ENCODE results near the gene NUTM2B.
A peak's percentile ranks its signal among the peaks of the same experiment; 100 is the strongest.
"Not testable (repeated sequence)": the region's sequence is repeated elsewhere in the genome, so short reads cannot be mapped to it uniquely, and the experiment has no call there.

Gene NUTM2B, protein sequence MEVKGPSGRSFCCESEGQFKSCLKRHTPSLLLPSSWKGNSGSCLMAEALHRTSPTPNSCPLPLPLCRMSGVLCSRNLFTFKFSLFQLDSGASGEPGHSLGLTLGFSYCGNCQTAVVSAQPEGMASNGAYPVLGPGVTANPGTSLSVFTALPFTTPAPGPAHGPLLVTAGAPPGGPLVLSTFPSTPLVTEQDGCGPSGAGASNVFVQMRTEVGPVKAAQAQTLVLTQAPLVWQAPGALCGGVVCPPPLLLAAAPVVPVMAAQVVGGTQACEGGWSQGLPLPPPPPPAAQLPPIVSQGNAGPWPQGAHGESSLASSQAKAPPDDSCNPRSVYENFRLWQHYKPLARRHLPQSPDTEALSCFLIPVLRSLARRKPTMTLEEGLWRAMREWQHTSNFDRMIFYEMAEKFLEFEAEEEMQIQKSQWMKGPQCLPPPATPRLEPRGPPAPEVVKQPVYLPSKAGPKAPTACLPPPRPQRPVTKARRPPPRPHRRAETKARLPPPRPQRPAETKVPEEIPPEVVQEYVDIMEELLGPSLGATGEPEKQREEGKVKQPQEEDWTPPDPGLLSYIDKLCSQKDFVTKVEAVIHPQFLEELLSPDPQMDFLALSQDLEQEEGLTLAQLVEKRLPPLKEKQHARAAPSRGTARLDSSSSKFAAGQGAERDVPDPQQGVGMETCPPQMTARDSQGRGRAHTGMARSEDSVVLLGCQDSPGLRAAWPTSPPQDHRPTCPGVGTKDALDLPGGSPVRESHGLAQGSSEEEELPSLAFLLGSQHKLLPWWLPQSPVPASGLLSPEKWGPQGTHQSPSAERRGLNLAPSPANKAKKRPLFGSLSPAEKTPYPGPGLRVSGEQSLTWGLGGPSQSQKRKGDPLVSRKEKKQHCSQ

DNA sequence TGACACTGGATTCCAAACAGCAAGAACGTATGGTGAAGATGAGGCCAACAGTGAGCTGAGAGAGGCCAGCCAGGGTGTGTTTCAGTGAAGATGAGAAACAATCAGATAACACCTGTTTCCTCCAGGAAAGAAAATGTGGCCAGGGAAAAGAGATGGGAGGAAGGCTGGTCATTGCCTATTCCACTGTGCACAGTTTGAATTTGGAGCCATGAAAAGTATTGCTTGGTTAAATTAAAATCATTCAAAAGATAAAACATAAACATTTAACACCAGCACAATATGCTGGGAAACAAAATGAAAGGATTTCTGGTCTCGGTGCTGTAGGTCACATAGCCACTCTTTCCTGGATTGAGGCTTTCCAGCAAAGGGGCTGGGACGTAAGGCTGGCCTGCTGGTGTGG lies at the start of gene NUTM2B:
Gene NUTM2B, plus strand, starts transcription at position 301 of the 400 bp plus-strand sequence. CDS start 383 bp downstream, outside the sequence.
- DNase-seq (ENCODE audit: low spot score), result not testable (repeated sequence)

DNA sequence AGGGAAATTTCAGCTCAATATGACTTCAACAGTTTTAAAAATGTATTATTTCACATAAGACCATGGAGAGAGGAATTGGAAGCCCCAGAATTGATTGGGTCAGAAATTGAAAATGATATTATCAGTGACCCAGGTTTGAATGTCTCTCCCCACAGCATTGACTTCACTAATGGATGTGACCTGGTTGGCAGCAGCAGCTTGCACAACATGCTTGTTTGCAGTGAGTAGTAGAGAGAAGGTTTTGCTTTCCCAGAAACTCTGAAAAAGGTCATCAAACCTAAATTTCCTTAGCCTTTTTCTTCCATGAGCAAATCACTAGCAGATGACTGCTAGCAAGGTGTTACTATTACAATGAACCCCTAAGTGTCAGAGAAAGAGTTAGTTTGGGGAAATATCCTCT lies 39.7 kb upstream of the NUTM2B start:
- DNase-seq (ENCODE audit: low spot score), result not testable (repeated sequence)

DNA sequence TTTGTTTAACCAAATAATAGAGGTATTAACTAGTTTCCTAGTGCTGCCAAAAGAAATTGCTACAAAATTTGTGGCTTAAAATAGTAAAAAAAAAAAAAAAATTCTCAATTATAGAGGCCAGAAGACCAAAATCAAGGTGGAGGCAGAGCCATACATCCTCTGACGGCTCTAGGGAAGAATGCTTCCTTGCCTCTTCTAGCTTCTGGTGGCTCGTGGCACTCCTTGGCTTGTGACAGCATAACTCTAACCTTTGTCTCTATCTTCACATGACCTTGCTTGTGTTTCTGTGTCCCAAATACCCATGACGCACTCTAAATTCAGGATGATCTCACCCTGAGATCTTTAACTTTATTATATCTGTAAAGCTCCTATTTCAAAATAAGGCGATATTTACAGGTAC lies 38.3 kb upstream of the NUTM2B start:
- not testable (repeated sequence) for DNase-seq (ENCODE audit: low spot score)

DNA sequence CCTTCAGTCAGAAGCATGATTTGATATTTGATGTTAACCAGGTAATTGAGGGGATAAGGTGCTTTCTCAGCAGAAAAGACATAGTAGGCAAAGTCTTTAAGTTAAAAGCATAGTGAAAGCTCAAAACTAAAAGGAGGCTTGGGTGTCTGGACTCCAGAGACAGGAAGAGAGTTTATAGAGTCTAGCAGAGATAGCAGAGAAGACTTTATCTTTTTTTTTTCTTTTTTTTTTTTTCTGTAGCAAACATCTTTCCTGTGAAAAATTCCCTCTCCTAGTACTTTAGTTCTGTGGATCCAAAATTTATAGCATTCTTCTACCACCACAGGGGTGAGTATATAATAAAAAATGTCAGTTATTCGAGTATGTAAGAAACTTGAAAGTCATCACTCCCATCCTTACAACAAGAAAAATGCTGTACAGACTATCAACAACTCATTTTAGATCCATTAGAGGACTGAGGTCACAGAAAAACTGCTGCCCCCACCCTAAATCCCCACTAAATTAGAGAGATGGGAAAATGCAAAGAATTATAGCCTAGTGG lies 33.7 kb upstream of the NUTM2B start:
- DNase-seq (ENCODE audit: low spot score), result not testable (repeated sequence)

DNA sequence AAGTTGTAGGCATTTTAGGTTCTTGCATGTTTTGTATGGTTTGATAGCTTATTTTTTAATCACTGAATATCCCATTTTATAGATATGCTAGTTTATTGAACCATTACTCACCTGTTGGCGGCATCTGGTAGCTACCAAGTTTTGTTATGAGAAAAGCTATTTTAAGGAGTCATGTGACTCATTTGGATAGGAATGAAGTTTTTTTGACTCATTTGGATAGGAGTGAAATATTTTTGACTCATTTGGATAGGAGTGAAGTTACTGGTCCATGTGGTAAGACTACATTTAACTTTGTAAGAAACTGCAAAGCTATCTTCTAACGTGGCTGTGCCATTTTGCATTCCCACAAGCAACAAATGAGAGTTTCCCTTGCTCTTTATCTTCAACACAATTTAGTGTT lies 28.1 kb upstream of the NUTM2B start:
- DNase-seq (ENCODE audit: low spot score), result peak; percentile 7

DNA sequence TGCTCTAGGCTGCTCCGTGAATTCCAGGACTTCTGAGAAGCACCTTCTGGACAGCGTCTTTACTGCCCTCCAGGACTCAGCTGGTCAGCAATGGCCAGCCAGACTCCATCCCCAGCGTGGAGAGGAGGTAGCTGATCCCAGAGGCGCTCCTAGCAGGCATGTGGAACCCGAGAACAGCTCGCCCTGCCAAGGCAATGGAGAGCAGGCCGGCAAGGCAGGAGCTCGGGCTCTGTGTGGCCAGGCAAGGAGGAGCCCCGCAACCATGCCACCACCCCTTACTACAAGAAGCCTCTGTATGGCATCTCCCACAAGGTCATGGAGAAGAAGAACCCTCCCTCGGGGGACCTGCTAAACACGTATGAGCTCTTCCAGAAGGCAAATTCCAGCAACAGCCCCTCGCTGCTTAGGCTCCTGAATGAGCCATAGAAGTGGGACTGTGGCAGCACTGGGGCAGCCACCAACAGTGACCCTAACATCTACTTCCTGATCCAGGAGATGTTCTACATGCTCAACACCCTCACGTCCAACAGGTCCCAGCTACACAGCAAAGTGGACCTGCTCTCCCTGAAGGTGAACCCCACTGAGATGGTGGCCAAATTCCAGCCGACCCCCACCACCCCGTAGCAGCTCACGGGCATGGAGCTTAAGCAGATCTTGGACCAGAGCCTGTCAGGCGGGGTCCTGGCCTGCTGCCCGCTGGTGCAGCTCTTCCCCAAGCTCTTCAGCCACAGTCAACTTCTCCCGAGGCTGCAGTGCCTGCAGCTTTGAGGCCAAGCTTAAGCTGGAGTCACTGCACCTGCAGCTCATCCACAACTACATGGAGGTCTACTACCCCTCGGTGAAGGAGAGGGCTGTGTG lies 19.8 kb upstream of the NUTM2B start:
- DNase-seq (ENCODE audit: low spot score), result not testable (repeated sequence)

DNA sequence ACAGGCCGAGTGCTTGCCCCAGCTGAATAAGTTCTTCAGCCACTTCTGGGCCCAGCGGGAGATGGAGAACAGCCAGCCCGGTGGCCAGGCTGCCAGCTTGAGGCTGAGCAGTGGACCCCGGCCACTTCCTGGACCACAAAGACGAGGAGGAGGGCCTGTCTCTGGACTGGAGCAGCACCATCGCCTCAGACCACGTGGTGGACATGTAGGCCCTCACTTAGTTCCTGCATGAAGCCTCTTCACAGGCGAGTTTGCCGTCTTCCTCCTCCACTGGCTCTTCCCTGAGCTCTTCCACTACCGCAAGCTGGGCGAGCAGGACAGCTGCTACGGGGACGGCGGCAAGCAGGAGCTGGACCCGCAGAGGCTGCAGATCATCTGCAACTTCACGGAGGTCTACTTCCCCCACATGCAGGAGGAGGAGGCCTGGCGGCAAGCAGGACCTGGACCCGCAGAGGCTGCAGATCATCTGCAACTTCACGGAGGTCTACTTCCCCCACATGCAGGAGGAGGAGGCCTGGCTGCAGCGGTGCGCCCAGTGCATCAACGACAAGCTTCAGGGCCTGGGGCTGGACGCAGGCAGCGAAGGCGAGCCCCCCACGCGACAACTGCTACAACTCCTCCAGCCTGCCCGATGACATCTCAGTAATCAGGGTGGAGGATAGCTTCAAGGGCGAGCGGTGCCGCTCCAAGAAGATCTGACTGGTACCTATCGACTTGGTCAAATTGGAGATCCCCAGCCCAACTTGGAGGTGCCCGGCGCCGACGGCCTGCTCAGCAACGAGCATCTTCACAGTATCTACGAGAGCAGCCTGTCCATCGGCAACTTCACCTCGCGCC lies 18.9 kb upstream of the NUTM2B start:
- not testable (repeated sequence) for DNase-seq (ENCODE audit: low spot score)

DNA sequence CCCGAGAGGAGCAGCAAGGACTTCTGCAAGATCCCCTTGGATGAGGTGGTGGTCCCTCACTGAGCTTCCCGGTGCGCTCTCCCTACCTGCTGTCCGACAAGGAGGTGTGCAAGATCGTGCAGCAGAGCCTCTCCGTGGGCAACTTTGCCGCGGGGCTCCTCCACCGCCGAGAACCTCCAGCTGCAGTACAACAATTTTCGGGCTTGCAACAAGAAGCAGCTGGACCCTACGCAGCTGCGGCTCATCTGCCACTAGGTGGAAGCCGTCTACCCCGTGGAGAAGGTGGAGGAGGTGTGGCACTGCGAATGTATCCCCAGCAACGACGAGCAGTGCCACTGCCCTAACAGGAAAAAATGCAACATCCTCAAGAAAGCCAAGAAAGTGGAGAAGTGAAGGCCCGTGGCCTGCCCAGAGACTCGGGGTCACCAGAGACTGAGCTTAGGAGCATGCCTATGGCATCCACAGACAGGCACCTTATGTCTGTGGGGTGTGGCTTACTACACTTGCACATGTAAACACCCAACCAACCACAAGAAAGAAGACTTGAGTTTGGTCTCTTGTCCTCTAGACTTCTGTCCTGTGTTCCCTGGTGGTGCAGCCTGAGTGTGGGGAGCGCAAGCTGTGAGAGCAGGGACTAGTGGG lies 17.9 kb upstream of the NUTM2B start:
- not testable (repeated sequence) for DNase-seq (ENCODE audit: low spot score)

DNA sequence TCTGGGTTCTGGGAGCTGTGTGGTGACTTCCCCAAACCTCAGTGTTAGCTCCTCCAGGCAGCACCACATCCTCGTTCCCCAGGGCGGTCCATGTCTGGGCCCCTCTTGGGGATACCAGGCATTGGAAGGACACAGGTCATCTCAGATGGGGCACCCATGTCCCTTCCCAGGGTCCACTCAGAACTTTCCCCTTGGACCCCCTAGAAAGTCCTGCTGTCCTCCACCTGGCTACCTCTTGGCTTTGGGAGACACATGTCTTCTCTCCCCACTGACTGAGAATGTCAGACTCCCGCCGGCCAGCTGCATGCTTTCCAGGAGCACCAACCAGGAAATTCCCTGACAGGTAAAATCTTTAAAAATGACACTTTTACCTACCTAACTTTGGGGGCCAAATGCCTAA lies 16.4 kb upstream of the NUTM2B start:
- not testable (repeated sequence) for DNase-seq (ENCODE audit: low spot score)

DNA sequence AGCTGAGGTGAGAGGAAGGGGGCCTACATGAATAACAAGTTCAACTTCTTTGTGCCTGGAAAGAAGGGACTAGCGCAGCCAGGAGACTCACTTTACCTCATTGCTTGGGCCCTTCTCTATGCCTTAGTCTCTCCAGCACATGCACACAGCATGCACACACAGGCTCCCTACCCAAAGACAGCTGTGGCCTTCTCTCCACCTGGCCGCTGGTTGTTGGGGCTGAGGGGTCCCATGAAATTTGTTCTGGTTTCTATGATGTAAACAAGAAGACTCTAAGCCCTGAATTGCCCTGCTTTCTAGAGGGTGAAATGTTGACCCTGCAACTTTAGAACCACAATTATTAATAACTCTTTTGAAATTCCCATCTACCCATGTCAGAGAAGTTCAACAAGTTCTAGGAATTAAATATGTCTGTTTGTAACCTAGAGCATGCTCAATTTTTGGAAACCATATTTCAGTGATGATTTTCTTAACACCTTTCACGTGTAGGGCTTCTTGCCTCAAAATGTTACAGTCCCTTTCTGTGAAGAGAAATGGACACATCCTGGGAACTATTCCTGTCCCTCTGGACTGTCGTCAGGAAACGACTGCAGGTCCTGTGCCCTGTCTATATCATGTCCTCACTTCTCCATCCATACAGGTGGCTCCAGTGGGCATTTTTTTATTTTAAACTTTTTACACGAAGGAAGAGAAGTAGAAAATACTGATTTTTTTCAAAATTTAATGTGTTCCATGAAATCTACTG lies 15.4 kb upstream of the NUTM2B start:
- not testable (repeated sequence) for DNase-seq (ENCODE audit: low spot score)

DNA sequence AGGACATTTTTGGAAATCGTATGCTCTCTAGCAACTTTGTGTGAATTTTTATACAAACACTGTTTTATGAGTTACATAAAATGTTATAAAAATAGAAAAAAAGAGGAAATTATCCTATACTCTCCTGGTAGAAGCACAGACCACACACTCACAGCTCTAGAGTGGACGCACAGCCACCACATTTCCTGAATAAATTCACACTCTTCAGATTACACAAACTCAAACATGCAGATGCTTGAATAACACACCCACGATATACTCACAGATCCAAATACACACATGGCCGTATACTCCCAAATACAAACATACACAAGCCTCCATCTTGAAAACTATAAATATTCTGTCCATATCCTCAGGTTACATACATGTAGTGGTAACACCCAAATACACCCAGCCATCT lies 14.2 kb upstream of the NUTM2B start:
- not testable (repeated sequence) for DNase-seq (ENCODE audit: low spot score)

DNA sequence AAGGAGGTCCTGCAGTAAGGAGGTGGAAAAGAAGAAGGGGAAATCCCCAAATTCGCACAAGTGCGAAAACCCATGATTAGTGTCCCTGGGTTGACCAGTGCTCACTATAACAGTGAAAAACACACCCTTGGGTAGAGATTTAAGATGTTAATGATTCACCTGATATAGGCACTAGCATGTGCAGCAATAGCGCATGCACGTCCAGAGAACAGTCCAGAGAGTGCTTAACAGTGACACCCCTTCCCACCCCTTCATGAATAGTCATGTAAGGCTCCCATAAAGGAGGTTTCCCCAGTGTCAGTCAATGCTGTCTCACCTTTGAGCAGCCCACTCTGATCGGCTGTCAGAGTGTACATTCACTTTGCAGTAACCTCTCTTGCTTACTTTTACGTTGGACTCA lies 6.4 kb upstream of the NUTM2B start:
- DNase-seq (ENCODE audit: low spot score), result not testable (repeated sequence)

DNA sequence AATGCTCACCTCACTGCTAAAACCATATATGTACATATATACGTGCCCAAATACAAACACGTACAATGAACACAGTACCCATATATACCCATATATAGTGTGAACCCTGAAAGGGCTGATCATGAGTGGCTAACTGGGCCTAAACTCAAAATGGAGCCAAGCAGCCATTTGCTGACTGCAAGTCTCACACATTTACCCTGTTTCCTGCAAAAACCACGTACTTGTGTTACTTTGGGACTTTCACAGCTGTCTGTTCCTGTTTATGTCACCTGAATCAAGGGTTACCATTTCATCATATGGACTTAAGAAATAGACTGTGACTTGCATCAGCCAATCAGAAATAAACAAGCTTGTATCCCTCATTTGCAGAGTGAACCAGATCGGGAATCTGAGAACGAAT lies 5.9 kb upstream of the NUTM2B start:
- DNase-seq (ENCODE audit: low spot score), result not testable (repeated sequence)

DNA sequence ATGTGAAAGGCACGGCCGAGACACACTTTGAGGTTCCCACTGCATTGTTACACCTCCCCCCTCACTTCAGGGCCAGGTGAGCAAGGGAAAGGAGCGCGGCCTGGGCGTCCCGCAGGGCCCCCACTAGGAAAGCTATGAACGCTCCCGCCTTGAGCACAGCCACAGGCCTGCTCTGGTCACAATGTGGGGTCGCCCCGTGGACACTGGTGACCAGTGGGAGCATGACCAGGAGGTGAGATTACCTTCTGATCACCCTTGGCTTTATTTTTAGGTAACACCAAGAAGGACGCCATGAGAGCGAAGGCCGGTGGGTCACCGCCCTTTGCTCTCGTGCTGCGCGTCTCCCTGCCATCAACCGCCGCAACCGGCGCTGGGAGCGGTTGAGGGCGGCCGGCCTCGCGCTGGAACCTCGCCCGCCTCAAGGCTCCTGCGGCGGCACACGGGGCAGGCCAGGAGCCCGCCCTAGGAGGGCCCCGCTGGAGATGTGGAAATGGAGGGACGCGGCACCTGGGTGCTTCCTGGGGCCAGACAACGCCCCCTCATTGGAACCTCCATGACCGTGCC lies 2.6 kb upstream of the NUTM2B start:
- DNase-seq (ENCODE audit: low spot score), result not testable (repeated sequence)

DNA sequence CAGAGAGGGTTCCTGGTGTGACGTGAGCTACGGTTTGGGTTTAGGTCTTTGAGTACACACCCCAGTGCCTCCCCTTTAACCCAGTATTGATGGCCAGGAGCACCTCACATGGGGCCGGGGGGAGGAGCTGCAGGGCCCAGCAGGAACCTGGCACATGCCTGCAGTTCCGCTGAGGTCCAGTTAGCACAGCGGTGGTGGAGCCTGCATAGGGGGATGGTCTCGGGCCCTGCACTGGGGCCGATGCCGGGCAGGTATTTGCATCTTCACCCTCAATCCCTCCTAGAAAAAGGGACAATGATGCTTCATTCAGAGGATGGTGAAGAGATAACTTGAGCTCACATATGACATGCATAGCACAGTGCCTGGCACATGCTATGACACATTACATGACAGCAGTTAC lies 4.0 kb downstream of the NUTM2B start:
- DNase-seq (ENCODE audit: low spot score), result not testable (repeated sequence)

DNA sequence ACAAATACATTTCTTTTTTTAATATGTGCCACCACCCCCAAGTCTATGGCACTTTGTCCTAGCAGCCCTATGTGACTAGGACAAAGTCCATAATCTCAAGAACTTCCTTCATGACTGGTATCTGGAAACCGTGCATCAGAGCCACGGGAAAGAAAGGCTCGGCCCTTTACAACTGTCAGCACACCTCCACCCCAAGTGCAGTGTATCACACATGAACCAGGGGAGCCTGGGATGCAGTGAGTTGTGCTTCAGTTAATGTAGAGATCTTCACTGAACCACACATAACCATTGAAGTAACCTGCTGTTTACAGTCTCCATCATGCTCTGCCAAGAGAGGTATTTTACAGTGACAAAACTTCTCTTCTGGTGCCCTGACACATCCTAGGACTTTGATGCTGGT lies 11.9 kb downstream of the NUTM2B start:
- DNase-seq (ENCODE audit: low spot score), result not testable (repeated sequence)

DNA sequence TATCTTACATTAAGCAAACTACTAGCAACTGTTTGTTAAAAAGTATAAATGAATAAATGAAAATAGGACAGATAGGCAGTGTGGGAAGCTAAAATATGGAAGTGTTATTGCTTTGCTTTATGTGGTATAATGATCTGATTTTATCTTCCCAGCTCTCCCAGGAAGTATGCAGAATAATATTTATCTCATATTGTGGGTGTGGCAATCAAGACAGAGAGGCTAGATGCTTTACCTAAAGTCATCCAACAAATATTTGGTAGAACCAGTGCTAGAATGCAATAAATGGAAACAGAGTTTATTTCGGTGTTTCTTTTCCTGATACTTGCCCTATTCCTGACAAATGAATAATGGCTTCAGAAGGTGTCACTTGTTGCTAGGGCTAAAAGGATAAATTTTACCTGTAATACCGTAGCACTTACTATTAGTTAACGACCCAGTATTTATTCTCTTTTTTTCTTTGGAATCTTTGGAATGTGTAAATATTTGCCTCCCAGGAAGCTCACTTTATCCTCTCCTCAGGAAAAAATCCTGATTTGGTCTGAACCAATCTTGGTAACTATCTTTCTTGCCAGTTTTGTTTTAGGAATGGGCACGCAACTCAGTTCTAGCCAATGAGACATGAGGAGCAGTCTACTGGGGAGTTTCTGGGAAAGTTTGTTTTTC lies 14.0 kb downstream of the NUTM2B start:
- DNase-seq (ENCODE audit: low spot score), result not testable (repeated sequence)

DNA sequence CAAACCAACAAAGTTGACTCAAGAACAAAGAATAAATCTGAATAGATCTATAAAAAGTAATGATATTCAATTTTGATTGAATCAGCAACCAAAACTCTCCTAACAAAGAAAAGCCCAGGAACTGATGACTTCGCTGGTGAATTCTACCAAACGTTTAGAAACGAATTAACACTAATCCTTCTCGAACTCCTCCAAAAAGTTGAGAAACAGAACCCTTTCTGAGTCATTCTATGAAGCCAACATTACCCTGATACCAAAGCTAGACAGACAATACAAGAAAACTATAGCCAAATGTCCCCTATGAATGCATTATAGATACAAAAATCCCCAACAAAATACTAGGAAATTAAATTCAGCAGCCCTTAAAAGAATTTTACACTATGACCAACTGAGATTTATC lies 17.0 kb downstream of the NUTM2B start:
- DNase-seq (ENCODE audit: low spot score), result not testable (repeated sequence)

DNA sequence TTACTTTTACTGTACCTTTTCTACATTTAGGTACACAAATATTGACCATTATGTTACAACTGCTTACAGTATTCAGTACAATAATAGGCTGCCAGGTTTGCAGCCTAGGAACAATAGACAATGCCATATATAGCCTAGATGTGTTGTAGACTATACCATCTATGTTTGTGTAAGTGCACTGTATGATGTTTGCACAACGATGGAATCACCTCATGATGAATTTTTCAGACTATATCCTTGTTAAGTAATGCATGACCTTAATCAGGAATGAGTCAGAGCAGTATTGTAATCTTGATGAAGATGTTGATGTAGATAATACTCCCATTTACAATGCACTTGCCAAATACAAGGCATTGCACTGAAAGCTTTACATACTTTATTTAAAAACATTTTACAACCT lies 23.6 kb downstream of the NUTM2B start:
- not testable (repeated sequence) for DNase-seq (ENCODE audit: low spot score)
